Stimulated activated CD4-positive, alpha-beta T cell treated with anti-CD3 and anti-CD28 coated beads, Interleukin-12 subunit alpha, Interleukin-12 subunit beta, amount 100 ng/mL, for 48 hours (primary cell): ENCODE results near the gene TWSG1.
"Not testable (repeated sequence)": the region's sequence is repeated elsewhere in the genome, so short reads cannot be mapped to it uniquely, and the experiment has no call there.

Source experiments
- DNase-seq, 3 donors: peaks; one replicate each; pipeline ENCODE4 v3.0.0-alpha.2; 2020; ENCODE audit warnings: low read depth in 2 of 3, low spot score in 1 of 3

TWSG1 gene

DNA sequence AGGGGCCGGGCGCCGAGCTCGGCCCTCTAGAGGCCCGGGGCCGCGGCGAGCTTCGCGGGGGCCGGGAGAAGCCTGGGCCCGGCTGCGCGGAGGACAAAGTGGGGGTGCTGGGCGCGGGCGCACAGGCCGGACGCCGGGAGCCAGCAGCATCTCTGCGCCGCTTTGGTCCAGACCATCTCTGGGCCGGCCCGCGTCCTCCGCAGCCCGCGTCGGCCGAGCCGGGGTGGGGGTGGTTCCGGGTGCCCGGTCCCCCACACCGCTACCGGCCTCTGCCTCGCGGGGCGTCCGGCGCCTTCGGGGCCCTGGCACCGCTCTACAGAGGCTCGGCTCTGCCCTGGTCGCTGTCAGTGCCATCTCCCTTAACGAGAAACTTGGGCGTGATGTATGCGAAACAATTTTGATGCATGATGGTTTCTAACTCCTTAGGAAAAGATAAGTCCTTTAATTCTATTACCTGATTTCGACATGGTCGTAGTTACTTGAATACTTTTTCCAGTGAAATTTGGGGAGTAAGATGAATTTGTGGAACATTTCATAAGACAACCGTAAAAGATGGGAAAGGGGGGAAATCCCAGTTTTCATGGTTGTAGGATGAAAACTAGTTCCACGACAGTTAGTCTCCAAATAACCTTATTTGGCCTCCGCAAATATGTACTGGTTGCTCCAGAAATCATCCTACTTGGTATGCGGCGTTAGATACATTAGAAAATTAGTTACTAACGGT lies 562 bp downstream of the TWSG1 start:
- DNase-seq, result peak in 2 of 3 donors; percentile 14 to 25

DNA sequence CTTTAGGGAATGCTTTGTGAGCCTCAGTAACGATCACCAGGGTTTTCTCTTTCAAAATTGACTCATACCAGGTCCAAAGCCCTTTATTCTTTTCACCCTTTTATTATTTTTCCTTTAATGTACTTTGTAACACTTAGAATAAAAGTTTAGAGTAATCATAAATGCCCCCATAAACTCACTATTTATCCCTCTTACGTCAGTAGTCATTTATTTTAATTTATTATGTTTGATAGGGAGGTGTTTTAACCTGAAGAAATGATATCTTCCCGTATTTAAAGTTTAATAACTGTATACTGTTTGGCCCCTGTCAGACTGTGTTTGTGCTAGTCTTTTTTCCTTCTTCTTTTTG lies 1.1 kb downstream of the TWSG1 start:
- DNase-seq, result no peak

DNA sequence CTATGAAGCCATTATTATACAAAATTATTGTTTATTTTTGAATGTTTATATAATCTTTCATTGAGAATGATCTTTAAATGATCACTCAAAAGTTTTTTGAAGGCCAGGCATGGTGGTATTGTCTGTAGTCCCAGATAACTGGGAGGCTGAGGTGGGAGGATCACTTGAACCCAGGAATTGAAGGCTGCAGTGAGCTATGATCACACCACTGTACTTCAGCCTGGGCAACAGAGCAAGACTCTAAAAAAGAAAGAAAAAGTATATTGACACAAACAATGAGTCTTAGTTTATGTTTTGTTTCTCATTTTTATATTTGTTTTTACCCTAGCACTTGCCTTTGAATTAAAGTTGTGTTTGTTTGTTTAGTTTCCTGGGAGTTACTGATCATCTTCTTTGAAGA lies 2.3 kb downstream of the TWSG1 start:
- DNase-seq, result no peak

DNA sequence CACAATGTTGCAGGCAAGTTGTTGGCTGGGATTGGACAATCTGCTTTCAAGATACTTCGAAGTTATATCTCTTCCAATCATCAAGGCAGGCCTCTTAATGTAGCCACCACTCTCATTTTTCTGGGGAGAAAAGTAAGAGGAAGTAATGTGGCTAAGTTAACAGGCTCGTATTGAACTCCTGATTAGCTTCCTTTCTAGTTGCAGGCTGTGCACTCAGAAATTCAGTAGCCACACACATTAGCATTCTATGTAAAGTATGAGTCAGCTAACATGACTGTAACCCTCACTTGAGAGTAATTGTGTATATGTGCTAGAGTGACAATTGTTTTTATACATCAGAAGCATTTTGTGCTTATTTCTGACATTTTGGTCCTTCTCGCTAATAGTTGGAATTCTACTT lies 3.3 kb downstream of the TWSG1 start:
- DNase-seq, result no peak

DNA sequence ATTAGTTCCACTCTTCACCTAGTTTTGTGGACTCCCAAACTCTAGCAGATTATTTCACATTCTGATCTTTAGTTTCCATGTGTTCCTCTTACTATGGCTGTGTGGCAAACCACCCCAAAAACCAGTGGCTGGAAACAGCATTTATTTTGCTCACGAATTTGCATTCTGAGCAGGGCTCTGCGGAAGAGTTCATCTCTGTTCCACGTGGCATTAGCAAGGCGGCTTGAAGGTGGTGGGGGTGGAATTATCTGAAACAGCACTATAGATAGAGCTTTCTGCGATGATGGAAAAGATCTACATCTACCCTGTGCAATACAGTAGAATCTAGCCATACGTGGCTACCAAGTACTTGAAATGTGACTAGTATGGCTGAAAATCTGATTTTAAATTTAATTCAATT lies 5.9 kb downstream of the TWSG1 start:
- DNase-seq, result no peak

DNA sequence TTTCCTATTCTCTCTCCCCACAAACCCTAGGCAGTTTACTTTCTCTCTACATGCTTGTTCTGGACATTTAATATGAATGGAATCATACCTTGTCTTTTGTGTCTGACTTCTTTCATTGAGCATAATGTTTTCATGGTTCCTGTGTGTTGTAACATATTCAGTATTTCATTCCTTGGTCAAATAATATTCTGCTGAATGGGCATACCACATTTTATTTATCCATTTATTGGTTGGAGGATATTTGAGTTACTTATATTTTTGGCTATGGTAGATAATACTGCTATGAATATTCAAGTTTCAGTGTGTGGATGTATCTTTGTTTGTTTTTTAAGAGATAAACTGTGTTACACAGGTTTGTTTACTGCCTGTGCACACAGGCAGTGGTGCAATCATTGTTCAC lies 9.0 kb downstream of the TWSG1 start:
- DNase-seq, result no peak

DNA sequence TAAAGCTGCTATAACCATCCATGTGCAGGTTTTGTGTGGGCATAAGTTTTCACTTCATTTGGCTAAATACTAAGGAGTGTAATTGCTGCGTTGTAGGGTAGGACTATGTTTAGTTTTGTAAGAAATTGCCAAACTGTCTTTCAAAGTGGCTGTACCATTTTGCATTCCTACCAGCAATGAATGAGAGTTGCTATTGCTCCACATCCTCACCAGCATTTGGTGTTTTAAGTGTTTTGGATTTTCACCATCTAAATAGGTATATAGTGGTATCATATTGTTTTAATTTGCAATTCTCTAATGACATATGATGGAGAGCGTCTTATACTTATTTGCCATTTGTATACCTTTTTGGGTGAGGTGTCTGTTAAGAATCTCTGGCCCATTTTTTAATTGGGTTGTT lies 12.2 kb downstream of the TWSG1 start:
- DNase-seq, result no peak

DNA sequence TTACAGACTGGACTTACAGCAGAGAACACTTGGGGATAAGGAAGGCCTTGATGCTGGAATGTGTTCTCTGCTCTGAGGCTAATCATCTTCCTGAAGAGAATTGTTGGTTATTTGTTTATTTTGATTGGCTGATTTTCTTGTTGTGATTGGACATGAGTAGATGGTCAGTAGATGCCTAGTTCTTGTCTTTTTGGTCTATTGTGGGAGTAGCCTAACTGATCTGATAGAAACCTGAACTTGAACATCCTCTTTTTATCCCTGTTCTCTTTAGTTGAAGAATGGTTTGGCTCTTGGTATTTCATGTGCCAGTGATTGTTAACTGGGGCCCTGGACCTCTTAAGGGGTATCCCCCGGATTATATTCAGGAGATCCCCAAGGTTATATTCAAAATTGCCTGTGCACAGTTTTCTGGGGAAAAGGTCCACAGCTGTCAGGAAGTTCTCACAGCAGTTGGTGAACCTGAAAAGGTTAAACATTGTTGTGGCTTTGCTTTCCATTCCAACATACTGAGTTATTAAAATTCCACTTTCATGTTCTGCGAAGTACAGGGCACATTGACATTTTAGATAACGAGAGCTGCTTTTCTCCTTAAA lies 13.6 kb downstream of the TWSG1 start:
- DNase-seq, result no peak

DNA sequence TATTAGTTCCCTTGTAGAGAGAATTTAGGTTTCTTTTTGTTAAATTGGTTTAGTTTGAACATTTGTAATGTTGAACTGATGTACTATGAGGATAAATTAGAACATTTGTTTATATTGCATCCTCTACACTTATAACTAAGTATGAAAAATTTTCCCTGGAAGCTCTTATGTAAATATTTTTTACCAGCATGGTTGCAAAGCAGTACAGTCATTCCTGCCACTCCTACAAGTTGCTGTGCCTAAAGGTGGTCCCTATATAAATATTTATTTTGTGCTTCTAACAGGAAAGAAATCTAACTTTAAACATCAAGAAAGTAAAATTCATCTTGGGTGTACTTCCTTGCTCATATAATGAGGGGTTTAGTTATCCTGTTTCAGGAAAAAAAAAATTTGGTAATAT lies 14.2 kb downstream of the TWSG1 start:
- no peak for DNase-seq

DNA sequence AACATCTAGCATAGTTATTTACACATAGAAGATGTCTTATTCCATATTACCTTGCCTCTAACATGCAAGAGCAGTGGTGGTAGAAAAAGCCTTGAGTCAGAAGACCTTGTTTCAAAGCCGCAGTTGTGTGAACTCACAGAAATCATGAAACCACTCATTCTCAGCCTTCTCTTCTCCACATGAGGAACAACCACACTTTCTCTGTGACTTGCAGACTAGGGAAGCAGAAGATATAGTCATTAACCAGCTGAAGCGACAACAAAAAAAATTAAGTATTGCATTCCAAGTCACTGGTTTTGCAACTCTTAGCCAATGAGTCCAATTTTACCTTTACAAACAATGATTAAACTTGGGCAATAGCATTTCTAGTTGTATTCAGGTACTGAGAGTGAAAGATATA lies 19.0 kb downstream of the TWSG1 start:
- no peak for DNase-seq

DNA sequence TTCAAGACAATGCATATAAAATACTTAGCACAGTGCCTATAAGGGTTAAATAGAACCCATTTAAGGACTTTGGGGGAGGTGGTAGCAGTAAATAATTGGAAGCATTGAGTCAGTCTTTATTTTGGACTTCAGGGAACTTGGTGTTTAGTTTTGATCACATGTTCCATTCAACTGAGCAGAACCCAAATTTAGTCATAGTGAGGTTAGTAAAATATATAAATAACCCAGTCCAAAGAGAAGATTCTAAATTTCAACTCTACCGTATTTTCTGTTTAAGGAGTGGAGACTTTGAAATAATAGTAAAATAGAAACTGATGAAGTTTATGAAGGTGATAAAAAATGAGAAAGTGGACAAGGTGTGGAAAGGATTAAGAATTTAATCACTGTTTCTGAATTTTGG lies 19.7 kb downstream of the TWSG1 start:
- DNase-seq, result no peak

DNA sequence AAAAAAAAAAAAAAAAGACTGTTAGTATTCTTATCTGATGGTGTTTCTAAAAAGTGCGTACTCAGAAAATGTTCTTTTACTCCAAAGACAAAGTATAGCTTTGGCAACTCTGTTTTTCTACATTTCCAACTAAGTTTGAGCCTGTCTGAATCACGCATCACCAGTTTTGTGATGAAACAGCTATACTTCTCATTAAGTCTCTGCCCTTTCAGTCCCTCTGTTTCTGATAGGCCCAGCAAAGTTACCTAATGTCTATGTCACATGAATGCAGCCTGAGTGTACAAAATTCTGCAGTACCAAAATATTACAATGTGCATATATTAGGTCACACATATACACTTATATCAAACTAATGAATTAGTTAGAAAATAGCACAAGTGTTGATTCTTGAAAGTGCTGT lies 22.4 kb downstream of the TWSG1 start:
- DNase-seq, result no peak

DNA sequence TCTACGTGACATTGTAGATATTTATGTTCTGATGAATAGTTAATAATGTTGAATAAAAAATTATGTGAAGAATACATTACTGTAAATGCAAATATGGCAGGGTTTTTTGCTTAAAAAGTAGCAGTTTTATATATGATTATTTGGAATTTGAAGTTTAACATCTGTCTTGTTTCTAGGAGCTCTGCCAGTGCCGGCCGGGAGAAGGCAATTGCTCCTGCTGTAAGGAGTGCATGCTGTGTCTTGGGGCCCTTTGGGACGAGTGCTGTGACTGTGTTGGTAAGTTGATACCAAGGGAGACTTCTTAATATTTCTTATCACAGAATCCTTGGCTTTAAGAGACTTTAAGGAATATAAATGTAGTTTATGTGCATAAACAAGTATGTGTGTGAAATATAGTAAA lies 25.2 kb downstream of the TWSG1 start:
- no peak for DNase-seq

DNA sequence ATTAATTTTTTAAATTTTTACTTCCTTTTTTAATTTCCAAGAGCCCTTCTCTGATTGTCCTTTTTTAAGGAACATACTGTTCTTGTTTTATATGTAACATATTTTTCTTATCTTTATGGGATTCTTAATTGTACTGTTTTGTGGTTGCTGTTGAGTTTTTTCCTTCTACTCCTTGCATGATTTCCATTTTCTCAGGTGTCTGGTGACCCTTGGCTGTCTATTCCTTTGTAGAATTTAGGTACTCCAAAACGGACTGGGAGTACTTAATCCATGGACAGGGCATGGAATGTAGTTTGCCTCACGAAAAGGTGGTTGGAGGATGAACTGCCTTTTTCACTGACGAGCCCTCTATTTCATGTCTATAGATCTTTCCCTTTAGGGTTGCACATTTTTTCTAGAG lies 26.6 kb downstream of the TWSG1 start:
- no peak for DNase-seq

DNA sequence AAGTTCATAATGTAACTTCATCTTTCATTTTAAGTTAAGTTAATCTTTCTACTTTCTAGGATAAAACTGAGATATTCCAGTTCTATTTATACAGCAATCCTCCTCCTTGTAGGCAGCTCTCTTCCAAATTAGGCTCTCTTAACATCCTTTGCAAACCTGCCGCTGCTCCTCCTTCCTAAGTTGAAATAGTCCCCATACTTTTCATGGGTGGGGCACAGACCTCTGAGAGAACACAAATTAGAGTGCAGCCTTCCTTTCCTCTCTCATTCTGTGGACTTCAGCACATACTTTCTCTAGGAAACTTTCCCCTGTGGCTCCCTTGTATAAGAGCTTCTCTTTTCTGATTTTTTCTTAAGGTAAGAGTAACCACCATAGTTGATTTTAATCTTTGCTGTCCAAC lies 28.3 kb downstream of the TWSG1 start:
- no peak for DNase-seq

DNA sequence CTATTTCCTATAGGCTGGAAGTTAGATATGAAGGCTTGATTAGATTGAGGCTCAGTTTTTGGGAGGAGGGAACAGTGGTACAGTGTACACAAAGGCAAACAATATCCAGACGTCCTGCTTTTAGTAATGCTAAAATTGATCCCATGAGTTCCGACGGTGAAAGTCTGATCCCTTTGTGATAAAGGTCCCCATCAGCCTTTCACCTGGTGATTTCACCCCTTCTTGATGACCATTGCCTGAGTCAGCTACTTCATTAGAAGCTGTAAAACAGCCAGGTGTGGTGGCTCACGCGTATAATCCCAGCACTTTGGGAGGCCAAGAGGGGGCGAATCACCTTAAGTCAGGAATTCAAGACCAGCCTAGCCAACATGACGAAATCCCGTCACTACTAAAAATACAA lies 29.7 kb downstream of the TWSG1 start:
- DNase-seq, result no peak

DNA sequence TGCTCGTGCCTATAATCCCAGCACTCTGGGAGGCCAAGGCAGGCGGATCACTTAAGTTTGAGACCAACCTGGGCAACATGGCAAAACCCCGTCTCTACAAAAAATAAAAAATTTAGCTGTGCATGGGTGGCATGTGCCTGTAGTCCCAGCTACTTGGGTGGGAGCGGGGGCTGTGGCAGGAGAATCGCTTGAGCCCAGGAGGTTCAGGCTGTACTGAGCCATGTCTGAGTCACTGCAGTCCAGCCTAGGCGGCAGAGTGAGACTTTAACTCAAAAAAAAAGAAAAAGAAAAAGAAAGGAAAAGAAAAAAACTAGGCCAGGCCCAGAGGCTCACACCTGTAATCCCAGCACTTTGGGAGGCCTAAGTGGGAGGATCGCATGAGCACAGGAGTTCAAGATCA lies 30.8 kb downstream of the TWSG1 start:
- no peak for DNase-seq

DNA sequence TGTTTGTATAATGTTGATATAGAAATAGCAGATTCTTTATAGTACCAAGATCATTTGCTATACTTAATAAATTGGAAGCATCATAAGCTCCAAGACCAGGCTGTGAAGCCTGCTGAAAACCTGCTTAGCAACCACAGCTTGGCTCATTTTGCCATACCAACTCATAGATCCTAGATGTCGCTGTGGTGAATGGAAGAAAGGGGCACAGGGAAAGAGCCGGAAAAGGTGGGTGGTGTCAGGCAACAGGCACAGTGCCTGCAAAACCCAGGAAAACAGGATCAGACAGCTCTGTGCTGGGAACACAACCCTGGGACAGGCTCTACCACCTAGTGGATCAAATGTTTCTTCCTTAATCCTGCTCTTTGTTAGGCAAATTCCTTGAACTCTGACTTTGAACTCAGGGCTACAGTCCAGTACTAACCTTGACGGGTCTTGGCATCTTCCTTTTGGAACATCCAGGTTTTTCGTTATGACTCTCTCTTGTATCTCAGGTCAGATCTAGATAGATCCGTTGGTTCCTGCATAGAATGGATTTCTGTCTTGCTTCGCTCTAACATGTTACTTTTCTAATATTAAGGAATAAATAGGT lies 31.6 kb downstream of the TWSG1 start:
- DNase-seq, result no peak

DNA sequence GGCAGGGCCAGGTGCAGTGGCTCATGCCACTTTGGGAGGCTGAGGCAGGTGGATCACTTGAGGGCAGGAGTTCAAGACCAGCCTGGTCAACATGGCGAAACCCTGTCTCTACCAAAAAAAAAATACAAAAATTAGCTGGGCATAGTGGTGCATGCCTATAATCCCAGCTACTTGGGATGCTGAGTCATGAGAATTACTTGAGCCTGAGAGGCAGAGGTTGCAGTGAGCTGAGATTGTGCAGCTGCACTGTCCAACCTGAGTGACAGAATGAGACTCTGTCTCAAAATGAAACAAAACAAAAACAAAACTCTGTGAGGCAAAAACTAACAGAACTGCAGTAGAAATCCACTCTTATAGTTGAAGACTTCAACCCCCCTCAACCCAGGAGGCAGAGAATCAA lies 38.7 kb downstream of the TWSG1 start:
- not testable (repeated sequence) for DNase-seq

DNA sequence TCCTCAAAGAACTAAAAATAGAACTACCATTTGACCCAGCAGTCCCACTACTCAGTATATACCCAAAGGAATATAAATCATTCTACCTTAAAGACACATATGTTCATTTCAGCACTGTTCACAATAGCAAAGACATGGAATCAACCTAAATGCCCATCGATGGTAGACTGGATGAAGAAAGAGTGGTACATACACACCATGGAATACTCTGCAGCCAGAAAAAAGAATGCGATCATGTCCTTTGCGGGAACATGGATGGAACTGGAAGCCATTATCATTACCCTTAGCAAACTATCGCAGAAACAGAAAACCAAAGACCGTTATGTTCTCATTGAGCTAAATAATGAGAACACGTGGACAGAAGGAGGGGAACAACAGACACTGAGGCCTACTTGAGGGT lies 44.5 kb downstream of the TWSG1 start:
- no peak for DNase-seq

DNA sequence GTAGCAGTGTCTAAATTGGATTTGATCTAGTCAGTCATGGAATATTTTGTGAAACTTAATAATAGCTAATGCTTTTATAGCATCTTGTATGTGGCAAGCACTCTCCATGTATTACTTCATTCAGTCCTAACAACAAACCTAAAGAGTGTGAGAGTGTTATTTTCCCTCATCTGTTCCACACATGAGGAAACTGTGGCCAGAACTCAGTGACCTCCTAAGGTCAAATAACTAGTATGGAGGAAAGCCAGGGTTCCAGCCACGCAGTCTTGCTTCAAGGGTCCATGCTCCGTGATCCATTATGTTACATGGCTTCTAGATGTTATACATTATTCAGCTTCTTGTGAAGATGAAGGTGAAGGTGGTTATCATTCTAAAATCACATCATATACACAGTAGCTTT lies 45.5 kb downstream of the TWSG1 start:
- no peak for DNase-seq

DNA sequence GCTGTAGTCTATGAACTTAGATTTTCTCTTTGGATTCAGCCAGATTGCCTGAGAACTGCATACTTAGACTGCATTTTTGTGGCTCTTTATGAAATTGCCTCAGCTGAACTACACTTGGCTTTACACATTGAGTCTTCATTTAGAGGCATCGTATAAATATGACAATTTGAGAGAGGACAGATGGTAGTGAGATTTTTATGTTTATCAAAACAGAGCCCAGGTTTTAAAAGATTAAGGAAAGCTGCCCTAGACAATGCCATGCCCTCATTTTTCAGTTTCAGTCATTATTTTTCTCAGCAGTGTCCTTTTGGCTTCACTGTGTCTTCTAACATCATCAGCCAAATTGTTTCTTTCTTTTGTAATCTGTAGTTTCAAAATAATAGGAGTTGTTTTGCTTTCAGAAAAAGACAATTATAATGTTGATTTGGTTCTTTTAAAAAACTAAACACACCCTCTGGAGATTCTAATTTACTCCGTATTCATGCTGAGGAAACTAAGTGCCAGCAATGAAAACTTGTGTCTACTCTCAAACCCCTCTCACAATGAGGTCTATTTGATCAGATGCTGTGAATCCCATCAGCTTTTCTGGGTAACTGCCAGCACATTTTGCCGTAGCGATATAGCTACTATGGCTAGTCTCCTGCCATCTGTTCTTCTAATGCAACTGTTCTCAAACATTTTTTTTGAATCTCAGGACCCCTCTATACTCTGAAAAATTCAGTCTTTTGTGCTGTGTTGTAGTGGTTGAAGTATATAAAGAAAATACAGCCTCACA lies 46.2 kb downstream of the TWSG1 start:
- no peak for DNase-seq
